ENCODE results near the gene TNFRSF8. TPM values are rescaled to one million over a fixed set of nuclear protein-coding genes. Genes with fewer than 3 reads are reported as not detected.

TNFRSF8 gene
- total RNA-seq, 1 donor from 2014 or later: 1.8 TPM

DNA sequence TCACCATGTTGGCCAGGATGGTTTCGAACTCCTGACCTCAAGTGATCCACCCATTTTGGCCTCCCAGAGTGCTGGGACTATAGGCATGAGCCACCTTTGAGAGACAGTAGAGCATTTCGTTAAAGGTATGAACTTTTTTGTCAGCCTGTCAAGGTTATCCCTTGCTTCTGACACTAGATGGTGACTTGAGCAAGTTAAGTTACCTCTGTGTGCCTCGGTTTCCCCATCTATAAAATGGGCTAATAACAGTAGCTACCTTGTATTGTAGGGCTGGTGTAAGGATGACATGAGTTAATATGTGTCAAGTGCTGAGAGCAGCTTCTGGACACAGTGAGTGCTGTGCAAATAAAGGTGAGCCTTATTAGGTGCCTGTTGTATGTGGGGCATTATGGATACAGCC lies 8.8 kb downstream of the TNFRSF8 start:
- no peak for DNase-seq
- H3K9me3 ChIP-seq: no peaks in the 10 kb centered on the region
- H3K36me3 ChIP-seq: no peaks in the 10 kb centered on the region
- peaks cover 10% of the 10 kb centered on the region for H3K27me3 ChIP-seq
- no peak for ATAC-seq
- TF ChIP-seq, protein P1, sequence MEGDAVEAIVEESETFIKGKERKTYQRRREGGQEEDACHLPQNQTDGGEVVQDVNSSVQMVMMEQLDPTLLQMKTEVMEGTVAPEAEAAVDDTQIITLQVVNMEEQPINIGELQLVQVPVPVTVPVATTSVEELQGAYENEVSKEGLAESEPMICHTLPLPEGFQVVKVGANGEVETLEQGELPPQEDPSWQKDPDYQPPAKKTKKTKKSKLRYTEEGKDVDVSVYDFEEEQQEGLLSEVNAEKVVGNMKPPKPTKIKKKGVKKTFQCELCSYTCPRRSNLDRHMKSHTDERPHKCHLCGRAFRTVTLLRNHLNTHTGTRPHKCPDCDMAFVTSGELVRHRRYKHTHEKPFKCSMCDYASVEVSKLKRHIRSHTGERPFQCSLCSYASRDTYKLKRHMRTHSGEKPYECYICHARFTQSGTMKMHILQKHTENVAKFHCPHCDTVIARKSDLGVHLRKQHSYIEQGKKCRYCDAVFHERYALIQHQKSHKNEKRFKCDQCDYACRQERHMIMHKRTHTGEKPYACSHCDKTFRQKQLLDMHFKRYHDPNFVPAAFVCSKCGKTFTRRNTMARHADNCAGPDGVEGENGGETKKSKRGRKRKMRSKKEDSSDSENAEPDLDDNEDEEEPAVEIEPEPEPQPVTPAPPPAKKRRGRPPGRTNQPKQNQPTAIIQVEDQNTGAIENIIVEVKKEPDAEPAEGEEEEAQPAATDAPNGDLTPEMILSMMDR (IDR thresholded peaks at IDR 0.05): no peak
- no peak overlapping the region for H3K27ac ChIP-seq
- no peak overlapping the region for H3K4me3 ChIP-seq
- H3K4me1 ChIP-seq: peaks cover 7% of the 10 kb centered on the region
- intact Hi-C loops (cut with DNase I): no loop called here

DNA sequence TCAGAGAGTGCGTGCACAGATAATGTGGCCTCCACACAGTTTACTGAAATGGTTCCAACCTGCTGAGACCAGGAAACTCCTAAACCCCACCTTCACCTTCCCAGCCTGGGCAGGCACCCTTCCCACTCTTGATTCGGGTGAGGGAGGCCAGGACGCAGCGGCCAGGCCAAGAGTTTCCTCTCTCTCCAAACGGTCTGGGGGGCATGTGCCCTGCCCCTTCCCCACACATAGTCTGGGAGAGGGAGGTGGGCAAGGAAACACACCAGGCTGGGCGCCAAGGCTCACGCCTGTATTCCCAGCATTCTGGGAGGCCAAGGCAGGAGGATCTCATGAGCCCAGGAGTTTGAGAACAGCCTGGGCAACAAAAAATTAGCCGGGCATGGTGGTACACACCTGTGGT lies 9.6 kb downstream of the TNFRSF8 start:
- peaks cover 5% of the 10 kb centered on the region for H3K27me3 ChIP-seq
- intact Hi-C loops (cut with DNase I): no loop called here
- no peak overlapping the region for H3K27ac ChIP-seq
- peaks cover 7% of the 10 kb centered on the region for H3K4me1 ChIP-seq
- TF ChIP-seq, protein P1 (IDR thresholded peaks at IDR 0.05): no peak
- ATAC-seq (no peak), DNase-seq (no peak)
- no peaks in the 10 kb centered on the region for H3K36me3 ChIP-seq
- no peak overlapping the region for H3K4me3 ChIP-seq
- no peaks in the 10 kb centered on the region for H3K9me3 ChIP-seq

DNA sequence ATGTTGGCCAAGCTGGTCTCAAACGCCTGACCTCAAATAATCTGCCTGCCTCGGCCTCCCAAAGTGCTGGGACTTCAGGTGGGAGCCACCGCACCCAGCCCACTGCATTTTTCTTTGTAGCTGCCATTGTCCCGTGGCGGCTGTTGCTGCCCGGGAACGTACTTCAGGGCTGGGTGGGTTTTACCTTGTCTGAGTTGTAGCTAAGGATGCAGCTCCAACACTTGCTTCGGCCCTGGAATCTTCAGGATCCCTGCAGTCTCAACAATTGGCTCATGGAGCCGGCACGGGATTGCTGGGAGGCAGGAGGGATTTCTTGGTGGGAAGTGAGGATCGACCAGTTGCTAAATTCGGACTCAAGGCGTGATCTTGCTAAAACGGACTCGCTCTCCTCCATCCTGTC lies 10.7 kb downstream of the TNFRSF8 start:
- DNase-seq (no peak), ATAC-seq (no peak)
- intact Hi-C loops (cut with DNase I): no loop called here
- Histone ChIP-seq H3K4me3 (no peak overlapping the region), H3K27ac (no peak overlapping the region), H3K4me1 (no peaks in the 10 kb centered on the region), H3K36me3 (no peaks in the 10 kb centered on the region), H3K9me3 (no peaks in the 10 kb centered on the region), H3K27me3 (peaks cover 5% of the 10 kb centered on the region)
- TF ChIP-seq, protein P1 (IDR thresholded peaks at IDR 0.05): no peak

DNA sequence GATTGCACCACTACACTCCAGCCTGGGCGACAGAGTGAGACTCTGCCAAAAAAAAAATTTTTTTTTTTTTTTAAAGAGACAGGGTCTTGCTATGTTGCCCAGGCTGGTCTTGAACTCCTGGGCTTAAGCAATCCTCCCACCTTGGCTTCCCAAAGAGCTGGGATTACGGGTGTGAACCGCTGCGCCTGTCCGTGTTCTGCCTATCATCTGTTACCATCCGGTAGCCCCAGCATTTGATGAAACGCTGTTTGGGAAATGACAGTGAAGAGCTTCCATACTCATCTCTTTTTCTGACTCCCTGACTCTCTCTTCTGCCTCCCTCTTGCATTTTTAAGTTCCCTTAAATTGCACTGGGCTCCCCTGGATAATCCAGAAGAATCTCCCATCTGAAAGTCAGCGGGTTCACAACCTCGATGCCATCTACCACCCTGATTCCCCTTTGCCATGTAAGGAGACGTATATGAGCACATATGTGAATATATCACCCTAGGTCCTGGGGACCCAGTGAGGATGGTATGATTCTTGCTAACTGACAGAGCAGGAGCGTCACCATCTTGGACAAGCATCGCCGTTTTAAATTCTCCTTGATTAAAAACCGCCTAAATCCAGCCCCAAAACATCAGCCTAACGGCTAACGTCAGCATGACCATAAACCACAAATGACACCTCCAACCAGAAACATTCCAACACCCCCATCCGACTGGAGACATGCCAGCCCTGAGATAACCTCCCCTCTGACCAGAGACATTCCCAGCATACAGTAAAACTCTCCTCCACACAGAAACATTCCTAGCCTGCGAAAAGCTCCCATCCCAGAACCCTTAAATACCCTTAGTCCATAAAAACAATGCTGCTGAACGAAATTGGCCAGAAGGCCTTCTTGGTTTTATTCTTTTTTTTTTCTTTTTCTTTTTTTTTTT lies 12.4 kb downstream of the TNFRSF8 start:
- Histone ChIP-seq H3K9me3 (no peaks in the 10 kb centered on the region), H3K4me1 (no peaks in the 10 kb centered on the region), H3K36me3 (no peaks in the 10 kb centered on the region), H3K27me3 (no peaks in the 10 kb centered on the region), H3K27ac (no peak overlapping the region), H3K4me3 (no peak overlapping the region)
- DNase-seq (no peak), ATAC-seq (no peak)
- intact Hi-C loops (cut with DNase I): no loop called here
- TF ChIP-seq, protein P1 (IDR thresholded peaks at IDR 0.05): no peak

DNA sequence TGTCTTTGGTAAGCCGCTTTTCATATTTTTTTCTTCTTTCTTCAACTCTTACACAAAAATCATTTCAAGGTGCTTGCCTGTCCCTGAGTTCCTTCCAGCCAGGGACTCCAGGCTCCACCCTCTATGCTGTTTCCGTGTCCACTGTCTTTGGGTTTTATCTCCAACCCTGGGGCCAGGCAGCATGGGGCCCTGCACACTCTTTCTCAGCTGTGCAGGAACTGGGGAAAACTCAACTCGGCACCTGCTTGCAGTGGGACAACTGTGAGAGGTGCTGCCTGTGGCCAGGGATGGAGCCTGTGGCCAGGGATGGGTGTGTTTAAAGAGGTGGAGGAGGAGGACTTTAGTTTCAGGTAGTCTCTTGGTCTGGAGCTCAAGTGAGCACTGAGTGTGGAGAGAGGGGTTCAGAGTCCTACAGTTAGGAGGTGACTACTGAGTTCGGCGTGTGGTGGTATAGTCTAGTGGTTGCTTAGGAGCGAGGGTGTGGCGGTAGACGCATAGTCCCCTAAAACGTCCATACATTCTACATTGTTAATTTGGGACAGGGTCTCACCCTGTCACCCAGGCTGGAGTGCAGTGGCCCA lies 13.4 kb downstream of the TNFRSF8 start:
- TF ChIP-seq, protein P1 (IDR thresholded peaks at IDR 0.05): no peak
- ATAC-seq (no peak), DNase-seq (no peak)
- H3K36me3 ChIP-seq: no peaks in the 10 kb centered on the region
- intact Hi-C loops (cut with DNase I): no loop called here
- H3K4me3 ChIP-seq: no peak overlapping the region
- H3K27ac ChIP-seq: no peak overlapping the region
- no peaks in the 10 kb centered on the region for H3K4me1 ChIP-seq
- no peaks in the 10 kb centered on the region for H3K9me3 ChIP-seq
- H3K27me3 ChIP-seq: no peaks in the 10 kb centered on the region
